Measurements from ENCODE around the gene STIM2. TPM values are rescaled to one million over a fixed set of nuclear protein-coding genes. Genes with fewer than 3 reads are reported as not detected.
"Not testable (repeated sequence)": the region's sequence is repeated elsewhere in the genome, so short reads cannot be mapped to it uniquely, and the experiment has no call there.

STIM2 gene
- total RNA-seq, 2 donors from 2014 or later = 23.2 to 24.5 TPM

- H3K9ac ChIP-seq (ENCODE audit: extremely low read depth, low read length, poor library complexity, severe bottlenecking) = no peak overlapping the region
- Mint-ChIP-seq H3K4me1 (no peaks in the 10 kb centered on the region), H3K36me3 (ENCODE audit: low read depth) (peaks cover 3% of the 10 kb centered on the region), H3K27ac (no peak overlapping the region), H3K27me3 (ENCODE audit: insufficient read depth) (no peaks in the 10 kb centered on the region), H3K9me3 (peaks cover 19% of the 10 kb centered on the region), H3K4me3 (no peak overlapping the region)
- no peak overlapping the region for H3K4me3 ChIP-seq (ENCODE audit: low read length)
- peaks cover 14% of the 10 kb centered on the region for H3K9me3 ChIP-seq (ENCODE audit: control insufficient read depth, low read length)
- no peaks in the 10 kb centered on the region for H3K36me3 ChIP-seq (ENCODE audit: control insufficient read depth, insufficient read depth, low read length)
- no peak for DNase-seq
- peaks cover 7% of the 10 kb centered on the region for H3K4me1 ChIP-seq (ENCODE audit: control insufficient read depth, insufficient read depth, low read length)
- TF ChIP-seq CTCF (conservative IDR thresholded peaks at IDR 0.05) = no peak
- H3K27me3 ChIP-seq (ENCODE audit: control insufficient read depth, insufficient read depth, low read length, poor library complexity, severe bottlenecking) = no peaks in the 10 kb centered on the region
- H3K27ac ChIP-seq (ENCODE audit: low read depth, low read length) = no peak overlapping the region
- 86 to 100% methylated on average over 1 to 3 of the region's 3 CpGs for WGBS, 2 experiments (ENCODE audit: insufficient coverage in 1 of 2, insufficient read length in 1 of 2)
These were observed 37.1 kb upstream of the STIM2 start for GRCh38 chr4:26823583-26823982.

DNA sequence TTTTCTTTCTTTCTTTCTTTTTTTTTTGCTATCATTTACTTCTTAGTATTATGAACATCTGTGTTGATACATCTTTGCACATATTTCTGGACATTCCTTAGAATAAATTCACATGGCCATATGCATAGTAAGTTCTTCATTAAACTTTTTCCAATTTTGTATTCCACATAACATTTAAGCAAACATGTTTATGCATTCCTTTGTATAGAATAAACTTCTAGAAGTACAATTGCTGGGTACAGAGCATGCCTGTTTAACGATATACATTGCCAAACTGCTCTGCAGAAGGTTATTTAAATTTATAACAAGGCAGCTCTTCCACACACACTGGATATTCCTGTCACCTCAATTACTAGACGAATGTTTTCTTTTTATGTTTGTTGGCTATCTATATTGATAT, 36.0 kb upstream of the STIM2 start:
- Mint-ChIP-seq H3K4me1 (no peaks in the 10 kb centered on the region), H3K27me3 (ENCODE audit: insufficient read depth) (no peaks in the 10 kb centered on the region), H3K9me3 (peaks cover 19% of the 10 kb centered on the region), H3K36me3 (ENCODE audit: low read depth) (peaks cover 3% of the 10 kb centered on the region), H3K4me3 (no peak overlapping the region), H3K27ac (no peak overlapping the region)
- Histone ChIP-seq H3K9me3 (ENCODE audit: control insufficient read depth, low read length) (peaks cover 14% of the 10 kb centered on the region), H3K9ac (ENCODE audit: extremely low read depth, low read length, poor library complexity, severe bottlenecking) (no peak overlapping the region), H3K27ac (ENCODE audit: low read depth, low read length) (no peak overlapping the region), H3K27me3 (ENCODE audit: control insufficient read depth, insufficient read depth, low read length, poor library complexity, severe bottlenecking) (no peaks in the 10 kb centered on the region), H3K4me1 (ENCODE audit: control insufficient read depth, insufficient read depth, low read length) (no peaks in the 10 kb centered on the region), H3K36me3 (ENCODE audit: control insufficient read depth, insufficient read depth, low read length) (no peaks in the 10 kb centered on the region), H3K4me3 (ENCODE audit: low read length) (no peak overlapping the region)
- 89 to 100% methylated on average over 1 to 2 of the region's 2 CpGs for WGBS, 2 experiments (ENCODE audit: insufficient coverage in 1 of 2, insufficient read length in 1 of 2)
- no peak for DNase-seq
- TF ChIP-seq CTCF (conservative IDR thresholded peaks at IDR 0.05) = no peak

DNA sequence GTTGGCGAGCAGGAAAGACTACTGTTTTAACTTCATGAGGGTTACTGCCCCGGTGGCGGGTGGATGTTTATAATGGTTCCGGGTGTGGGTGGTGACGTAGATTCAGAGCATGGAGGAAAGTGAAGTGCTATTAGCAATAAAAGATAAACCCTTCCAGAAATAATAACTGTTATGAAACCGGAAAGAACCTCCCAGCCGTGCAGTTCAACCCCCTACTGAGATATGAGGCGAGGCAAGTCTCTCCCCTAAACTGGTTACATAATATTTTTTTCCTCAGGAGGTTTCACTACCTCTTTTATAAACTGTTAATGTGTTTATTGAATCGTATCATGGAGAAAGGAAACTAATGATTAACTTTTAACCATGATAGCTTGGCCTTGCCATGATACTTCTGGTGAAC, 33.9 kb upstream of the STIM2 start:
- Mint-ChIP-seq H3K27ac (no peak overlapping the region), H3K4me1 (peaks cover 6% of the 10 kb centered on the region), H3K4me3 (no peak overlapping the region), H3K36me3 (ENCODE audit: low read depth) (peaks cover 3% of the 10 kb centered on the region), H3K27me3 (ENCODE audit: insufficient read depth) (no peaks in the 10 kb centered on the region), H3K9me3 (peaks cover 16% of the 10 kb centered on the region)
- no peak for TF ChIP-seq CTCF (conservative IDR thresholded peaks at IDR 0.05)
- Histone ChIP-seq H3K9me3 (ENCODE audit: control insufficient read depth, low read length) (peaks cover 14% of the 10 kb centered on the region), H3K9ac (ENCODE audit: extremely low read depth, low read length, poor library complexity, severe bottlenecking) (no peak overlapping the region), H3K36me3 (ENCODE audit: control insufficient read depth, insufficient read depth, low read length) (no peaks in the 10 kb centered on the region), H3K4me1 (ENCODE audit: control insufficient read depth, insufficient read depth, low read length) (no peaks in the 10 kb centered on the region), H3K27me3 (ENCODE audit: control insufficient read depth, insufficient read depth, low read length, poor library complexity, severe bottlenecking) (no peaks in the 10 kb centered on the region), H3K4me3 (ENCODE audit: low read length) (no peak overlapping the region), H3K27ac (ENCODE audit: low read depth, low read length) (no peak overlapping the region)
- WGBS, 2 experiments (ENCODE audit: insufficient coverage in 1 of 2, insufficient read length in 1 of 2) = 91% methylated on average over 9 of the region's 9 CpGs; no CpG with 5 or more reads in 1 of the 2 experiments
- no peak for DNase-seq

GRCh38 chr4:26827336-26827735, 33.3 kb upstream of the STIM2 start:
- H3K9ac ChIP-seq (ENCODE audit: extremely low read depth, low read length, poor library complexity, severe bottlenecking); H3K27me3 Mint-ChIP-seq (ENCODE audit: insufficient read depth); H3K4me3 ChIP-seq (ENCODE audit: low read length); H3K27me3 ChIP-seq (ENCODE audit: control insufficient read depth, insufficient read depth, low read length, poor library complexity, severe bottlenecking); H3K36me3 Mint-ChIP-seq (ENCODE audit: low read depth); H3K4me3 Mint-ChIP-seq; H3K4me1 Mint-ChIP-seq; H3K4me1 ChIP-seq (ENCODE audit: control insufficient read depth, insufficient read depth, low read length); H3K27ac ChIP-seq (ENCODE audit: low read depth, low read length); H3K36me3 ChIP-seq (ENCODE audit: control insufficient read depth, insufficient read depth, low read length); DNase-seq; H3K27ac Mint-ChIP-seq: not testable (repeated sequence)
- H3K9me3 ChIP-seq (ENCODE audit: control insufficient read depth, low read length) = peaks cover 14% of the 10 kb centered on the region
- peaks cover 14% of the 10 kb centered on the region for H3K9me3 Mint-ChIP-seq
- 93 to 94% methylated on average over 6 of the region's 6 CpGs for WGBS, 2 experiments (ENCODE audit: insufficient coverage in 1 of 2, insufficient read length in 1 of 2)
